Non-pigmented ciliary epithelial cell (primary cell): ENCODE measurements around the gene USP17L30.
"Not testable (repeated sequence)": the region's sequence is repeated elsewhere in the genome, so short reads cannot be mapped to it uniquely, and the experiment has no call there.

ENCODE experiments used
- DNase-seq: peaks from one replicate; pipeline ENCODE4 v3.0.0-alpha.2; 2010; ENCODE audit warnings: low read depth

The USP17L30 gene

GRCh38 chr4:9362829-9363228 is at the start of gene USP17L30:
Gene USP17L30 (plus strand): TSS chr4:9363129. CDS start chr4:9363129, 0 bp downstream.
- not testable (repeated sequence) for DNase-seq

- DNase-seq: not testable (repeated sequence)
These were observed 38.7 kb upstream of the USP17L30 start for GRCh38 chr4:9324191-9324590.

GRCh38 chr4:9324865-9325264 is 38.1 kb upstream of the USP17L30 start, which contains the start of gene USP17L24:
Gene USP17L24 (plus strand): TSS chr4:9325165. CDS start chr4:9325165, 0 bp downstream.
- not testable (repeated sequence) for DNase-seq

GRCh38 chr4:9329611-9330010 is 33.3 kb upstream of the USP17L30 start, which contains the start of gene USP17L25:
Gene USP17L25 (plus strand): TSS chr4:9329911. CDS start chr4:9329911, 0 bp downstream.
- not testable (repeated sequence) for DNase-seq

GRCh38 chr4:9334358-9334757 is 28.6 kb upstream of the USP17L30 start, which contains the start of gene USP17L26:
Gene USP17L26 (plus strand): TSS chr4:9334658. CDS start chr4:9334658, 0 bp downstream.
- not testable (repeated sequence) for DNase-seq

- not testable (repeated sequence) for DNase-seq
These were observed 23.8 kb upstream of the USP17L30 start, which contains the start of gene USP17L5 for GRCh38 chr4:9339103-9339502. Gene USP17L5 (plus strand): TSS chr4:9339403. CDS start chr4:9339403, 0 bp downstream.

- not testable (repeated sequence) for DNase-seq
These were observed 19.1 kb upstream of the USP17L30 start, which contains the start of gene USP17L27 for GRCh38 chr4:9343848-9344247. Gene USP17L27 (plus strand): TSS chr4:9344148. CDS start chr4:9344148, 0 bp downstream.

- DNase-seq: not testable (repeated sequence)
These were observed 14.3 kb upstream of the USP17L30 start, which contains the start of gene USP17L28 for GRCh38 chr4:9348593-9348992. Gene USP17L28 (plus strand): TSS chr4:9348893. CDS start chr4:9348893, 0 bp downstream.

- DNase-seq: not testable (repeated sequence)
These were observed 12.1 kb upstream of the USP17L30 start for GRCh38 chr4:9350866-9351265.

- DNase-seq: not testable (repeated sequence)
These were observed 9.6 kb upstream of the USP17L30 start, which contains the start of gene USP17L29 for GRCh38 chr4:9353338-9353737. Gene USP17L29 (plus strand): TSS chr4:9353638. CDS start chr4:9353638, 0 bp downstream.

- not testable (repeated sequence) for DNase-seq
These were observed 17.0 kb downstream of the USP17L30 start for GRCh38 chr4:9379881-9380280.

- not testable (repeated sequence) for DNase-seq
These were observed 18.1 kb downstream of the USP17L30 start for GRCh38 chr4:9381012-9381534.

- DNase-seq: no peak
These were observed 21.2 kb downstream of the USP17L30 start for GRCh38 chr4:9384126-9384525.

- DNase-seq: not testable (repeated sequence)
These were observed 26.1 kb downstream of the USP17L30 start for GRCh38 chr4:9389001-9389400.

GRCh38 chr4:9405774-9406173 is 42.8 kb downstream of the USP17L30 start:
- not testable (repeated sequence) for DNase-seq

GRCh38 chr4:9406491-9406890 is 43.6 kb downstream of the USP17L30 start:
- DNase-seq: not testable (repeated sequence)

GRCh38 chr4:9409793-9410192 is 46.9 kb downstream of the USP17L30 start:
- DNase-seq: no peak
